Activated CD8-positive, alpha-beta memory T cell treated with anti-CD3 and anti-CD28 coated beads for 1 hour (primary cell): ENCODE data around the gene RBM33.

Experiments used
- DNase-seq, 2 donors: peaks; one replicate each; pipeline ENCODE4 v3.0.0-alpha.2; 2020; ENCODE audit warnings: low read depth in 1 of 2; ENCODE audit errors: extremely low read depth in 1 of 2

The RBM33 gene

DNA sequence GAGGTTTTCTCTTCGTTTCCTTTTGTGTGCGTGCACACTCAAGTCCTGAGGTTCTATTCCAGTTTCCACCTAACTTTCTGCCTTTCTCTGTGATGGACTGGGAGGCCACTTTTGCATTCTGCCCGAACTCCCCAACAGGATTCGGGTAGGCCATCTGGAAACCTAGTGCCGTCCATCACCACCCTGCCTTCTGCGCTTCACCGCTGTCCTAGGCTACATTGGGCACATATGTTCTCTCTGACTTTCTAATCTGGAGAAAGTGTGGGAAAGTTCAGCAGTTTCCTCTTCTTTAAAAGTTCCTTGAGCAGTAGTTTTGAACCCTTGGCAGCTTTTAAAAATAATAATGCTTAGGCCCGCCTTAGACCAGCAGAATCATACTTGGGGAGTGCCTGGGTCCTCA lies 121.0 kb downstream of the RBM33 start:
- no peak for DNase-seq

DNA sequence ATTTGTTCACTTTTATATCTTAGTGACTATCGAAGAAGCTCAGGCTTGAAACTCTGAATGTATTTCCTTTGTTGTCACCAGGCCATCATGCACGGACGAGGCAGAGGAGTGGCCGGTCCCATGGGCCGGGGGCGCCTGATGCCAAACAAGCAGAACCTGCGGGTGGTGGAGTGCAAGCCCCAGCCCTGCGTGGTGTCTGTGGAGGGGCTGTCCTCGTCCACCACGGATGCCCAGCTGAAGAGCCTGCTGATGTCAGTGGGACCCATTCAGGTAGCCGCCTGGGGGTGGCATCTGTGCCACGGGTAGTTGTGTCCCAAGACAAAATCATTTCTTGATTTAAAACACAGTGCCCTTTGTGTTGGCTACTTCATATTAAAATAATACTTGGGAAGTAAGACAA lies 121.9 kb downstream of the RBM33 start:
- no peak for DNase-seq

- DNase-seq = no peak
Measured at GRCh38 chr7:155766966-155767916, 122.8 kb downstream of the RBM33 start.

DNA sequence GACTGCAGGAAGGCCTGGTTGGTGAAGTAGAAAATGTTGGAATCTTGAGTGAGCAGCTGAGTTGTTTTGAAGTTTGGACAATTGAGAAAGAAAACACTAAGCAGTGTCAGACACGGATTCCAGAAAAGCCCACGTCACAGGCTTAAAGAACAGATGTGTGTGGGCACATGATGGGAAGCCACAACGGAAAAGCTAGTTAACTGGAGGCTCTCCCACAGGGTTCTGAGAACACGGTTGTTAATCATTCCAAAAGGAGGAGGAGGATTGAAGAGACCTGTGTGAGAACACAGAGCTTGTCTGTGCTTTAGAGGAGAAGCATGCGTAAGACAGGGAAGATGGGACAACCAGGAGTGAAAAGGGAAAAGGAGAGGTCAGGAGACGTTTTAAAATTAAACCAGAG lies 125.2 kb downstream of the RBM33 start:
- DNase-seq = no peak

DNA sequence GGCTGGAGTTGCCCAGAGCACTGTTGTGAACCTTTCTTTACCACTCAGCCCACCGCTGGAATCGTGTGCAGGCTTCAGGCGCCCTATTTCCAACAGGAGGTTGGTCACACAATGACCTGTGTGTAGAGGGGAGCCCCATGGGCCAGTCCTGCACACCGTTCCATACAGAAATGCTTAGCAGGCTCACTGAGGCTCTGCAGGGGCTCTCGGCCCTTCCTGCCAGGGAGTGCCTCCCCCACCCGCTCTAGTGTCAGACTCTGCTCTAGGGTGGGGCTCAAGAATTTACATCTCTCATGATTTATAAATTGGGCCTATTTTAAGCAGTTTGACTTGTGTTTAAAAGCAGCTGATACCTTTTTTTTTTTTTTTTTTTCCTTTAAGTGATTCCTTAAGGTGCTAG lies 125.8 kb downstream of the RBM33 start:
- no peak for DNase-seq

GRCh38 chr7:155773531-155773930 lies 129.1 kb downstream of the RBM33 start:
- no peak for DNase-seq

- DNase-seq = no peak
Measured at GRCh38 chr7:155774947-155775346, 130.5 kb downstream of the RBM33 start.

DNA sequence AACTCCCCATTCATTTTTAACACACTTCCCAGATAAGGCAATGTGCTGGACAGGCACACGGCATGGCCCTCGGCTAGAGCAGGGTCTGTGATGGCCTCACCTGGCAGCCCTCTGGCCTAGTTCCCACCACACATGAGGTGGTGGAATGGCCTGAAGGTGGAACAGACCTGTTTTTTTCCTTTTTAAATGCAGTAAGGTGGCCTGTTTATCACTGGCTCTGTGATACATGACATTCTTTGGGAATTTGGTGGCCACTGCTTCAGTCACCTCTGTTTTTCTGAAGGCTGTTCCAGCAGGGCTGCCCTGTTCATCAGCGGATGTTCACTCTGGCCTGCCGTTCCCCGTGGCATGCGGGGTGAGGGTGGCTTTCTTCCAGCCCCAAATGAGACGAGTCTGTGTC lies 131.2 kb downstream of the RBM33 start:
- no peak for DNase-seq

DNA sequence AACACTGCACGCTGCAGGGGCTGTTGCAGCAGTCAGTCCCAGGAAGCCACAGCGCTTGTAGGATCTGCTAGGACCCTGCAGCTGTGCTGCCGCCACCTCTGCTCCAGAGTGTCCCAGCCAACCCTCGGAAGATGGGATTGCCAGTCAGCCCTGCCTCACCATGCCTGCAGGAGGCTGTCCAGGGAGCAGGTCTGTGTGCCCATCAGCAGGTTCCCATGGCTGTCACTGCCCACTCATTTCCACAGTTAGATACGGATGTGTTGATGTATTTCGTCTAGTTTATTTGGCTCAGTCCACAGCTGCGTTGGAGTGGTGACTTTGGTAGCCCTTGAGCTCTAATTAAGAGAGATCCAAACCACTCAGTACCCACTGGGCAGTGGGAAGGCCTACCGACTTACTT lies 132.1 kb downstream of the RBM33 start:
- no peak for DNase-seq

- DNase-seq = no peak
Measured at GRCh38 chr7:155778349-155778748, 133.9 kb downstream of the RBM33 start.

DNA sequence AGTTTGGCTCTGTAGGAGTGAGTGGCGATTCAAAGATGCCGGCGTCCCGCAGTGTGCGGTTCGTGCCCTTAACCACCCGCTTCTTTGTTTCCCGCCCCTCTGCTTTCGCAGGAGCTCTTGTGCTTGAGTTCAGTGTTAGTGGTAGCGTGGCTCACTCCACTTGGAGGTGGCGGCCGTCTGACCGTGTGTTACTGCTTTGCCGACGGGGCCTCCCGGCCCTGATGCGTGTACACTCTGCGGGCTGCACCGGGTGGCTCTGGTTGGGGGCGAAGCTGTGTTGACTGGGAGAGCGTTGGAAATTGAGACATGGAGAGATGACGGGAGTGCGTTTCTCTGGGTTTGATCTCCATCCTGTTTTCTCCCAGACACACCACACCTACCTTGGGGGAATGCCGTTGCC lies 136.4 kb downstream of the RBM33 start:
- no peak for DNase-seq

GRCh38 chr7:155781433-155781832 lies 137.0 kb downstream of the RBM33 start:
- DNase-seq = no peak

GRCh38 chr7:155782466-155782865 lies 138.0 kb downstream of the RBM33 start:
- DNase-seq = no peak

DNA sequence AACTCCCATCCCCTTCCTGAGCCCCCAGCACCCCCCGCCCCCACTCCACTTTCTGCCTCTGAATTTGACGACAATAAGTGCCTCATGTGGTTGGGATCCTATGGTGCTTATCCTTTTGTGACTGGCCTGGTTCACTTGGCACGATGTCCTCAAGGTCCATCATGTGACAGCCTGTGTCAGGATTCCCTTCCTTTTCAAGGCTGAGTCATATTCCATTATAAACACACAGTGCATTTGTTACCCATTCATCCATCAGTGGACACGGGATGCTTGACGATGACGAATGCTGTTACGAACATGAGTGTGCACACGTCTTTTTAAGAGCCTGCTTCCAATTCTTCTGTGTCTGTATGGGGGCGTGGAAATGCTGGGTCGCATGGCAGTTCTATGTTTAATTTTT lies 141.1 kb downstream of the RBM33 start:
- no peak for DNase-seq

DNA sequence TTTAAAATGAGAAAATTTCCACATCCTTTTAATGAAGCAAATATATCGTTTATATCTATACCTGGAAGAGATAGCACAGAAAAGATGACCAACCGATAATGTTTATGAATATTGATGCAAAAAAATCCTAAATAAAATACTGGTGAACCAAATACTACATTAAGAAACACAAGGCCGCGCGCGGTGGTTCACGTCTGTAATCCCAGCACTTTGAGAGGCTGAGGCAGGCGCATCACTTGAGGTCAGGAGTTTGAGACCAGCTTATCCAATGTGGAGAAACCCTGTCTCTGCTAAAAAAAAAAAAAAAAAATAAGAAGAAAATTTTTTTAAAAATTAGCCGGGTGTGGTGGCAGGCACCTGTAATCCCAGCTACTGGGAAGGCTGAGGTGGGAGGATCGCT lies 142.0 kb downstream of the RBM33 start:
- no peak for DNase-seq

GRCh38 chr7:155787171-155787851 lies 142.8 kb downstream of the RBM33 start:
- DNase-seq = no peak

GRCh38 chr7:155788616-155789000 lies 144.1 kb downstream of the RBM33 start:
- DNase-seq = no peak

DNA sequence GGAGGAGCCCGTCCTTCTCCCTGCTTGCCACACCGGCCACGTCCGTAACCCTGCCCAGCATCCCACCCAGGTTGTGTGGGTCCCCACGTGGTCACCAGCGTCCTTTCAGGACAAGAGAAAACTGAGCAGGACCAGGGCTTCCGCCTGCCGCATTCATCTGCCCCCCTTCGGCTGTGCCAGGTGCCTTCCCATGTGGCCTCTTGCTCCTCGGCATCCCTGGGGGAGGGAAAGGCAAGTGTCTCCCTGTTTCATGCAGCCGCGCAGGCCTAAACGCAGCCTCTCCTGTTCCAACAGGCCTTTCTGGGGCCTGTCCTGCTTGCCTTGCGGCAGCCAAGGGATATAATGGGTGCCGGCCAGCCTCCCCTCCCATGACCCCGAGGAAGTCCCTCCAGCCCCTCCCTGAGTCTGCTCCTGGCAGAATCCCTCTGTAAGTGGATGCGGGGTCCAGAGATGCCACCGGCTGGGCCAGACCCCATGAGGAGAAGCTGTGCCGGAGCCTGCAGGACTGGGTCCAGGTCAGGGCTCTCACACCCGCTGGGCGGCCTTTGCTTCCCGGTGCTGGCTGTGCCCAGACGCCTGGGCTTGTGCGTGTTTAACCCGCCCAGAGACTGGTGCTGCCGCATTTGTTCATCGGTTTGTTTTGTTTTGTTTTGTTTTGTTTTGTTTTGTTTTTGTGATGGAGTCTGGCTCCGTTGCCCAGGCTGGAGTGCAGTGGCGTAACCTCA lies 144.7 kb downstream of the RBM33 start:
- DNase-seq = no peak

DNA sequence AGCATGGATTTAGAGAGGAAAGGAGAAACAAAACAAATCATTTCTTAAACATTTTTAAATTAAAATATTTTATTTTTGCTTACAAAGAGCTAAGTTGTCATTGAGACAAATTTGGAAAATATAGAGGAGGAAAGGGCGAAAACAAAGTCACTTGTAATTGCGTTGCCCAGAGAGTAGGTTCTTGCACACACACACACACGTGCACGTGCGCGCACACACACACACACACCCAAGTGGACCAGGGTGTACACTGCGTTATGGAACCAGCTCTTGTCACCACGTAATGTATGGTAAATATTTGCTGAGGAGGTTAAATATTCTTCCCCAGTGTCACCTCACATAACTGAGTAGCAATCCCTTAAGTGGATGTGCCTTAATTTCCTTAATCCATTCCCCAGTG lies 146.2 kb downstream of the RBM33 start:
- DNase-seq = no peak

DNA sequence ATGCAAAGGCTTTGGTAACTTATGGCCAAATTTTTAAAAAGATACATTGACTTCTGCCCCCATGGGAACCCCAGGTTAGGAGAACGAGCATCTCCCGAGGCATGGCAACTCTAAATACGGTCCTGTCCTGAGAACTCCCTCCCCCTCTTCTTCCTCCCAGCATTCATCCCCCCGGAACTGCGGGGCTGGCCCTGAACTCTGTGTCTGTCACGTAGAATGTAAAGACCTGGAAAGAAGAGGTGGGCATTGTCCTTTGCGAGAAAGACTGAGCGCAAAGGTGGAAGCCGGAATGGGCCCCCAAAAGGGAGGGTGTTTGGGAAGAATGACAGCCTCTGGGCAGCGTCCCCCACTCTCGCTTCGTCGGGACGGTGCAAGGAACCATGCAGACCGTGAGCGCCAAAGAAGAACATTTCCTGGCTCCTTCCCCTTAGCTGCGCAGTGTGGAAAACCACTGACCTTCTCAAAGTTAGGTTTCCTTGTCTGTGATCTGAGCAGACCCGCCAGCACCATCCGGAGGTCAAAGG lies 146.8 kb downstream of the RBM33 start:
- DNase-seq = no peak

DNA sequence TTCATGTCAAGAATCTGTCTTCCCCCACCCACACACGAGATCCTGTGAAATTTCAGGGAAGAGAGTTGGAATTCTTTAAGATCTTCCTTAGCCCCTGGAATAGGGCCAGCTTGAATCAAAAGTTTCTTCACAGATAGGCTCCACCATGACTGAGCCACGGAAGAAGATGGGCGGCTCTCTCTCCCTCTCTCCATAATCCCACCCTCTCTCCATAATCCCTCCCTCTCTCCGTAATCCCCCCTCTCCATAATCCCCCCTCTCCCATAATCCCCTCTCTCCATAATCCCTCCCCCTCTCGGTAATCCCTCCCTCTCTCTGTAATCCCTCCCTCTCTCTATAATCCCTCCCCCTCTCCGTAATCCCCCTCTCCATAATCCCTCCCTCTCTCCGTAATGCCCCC lies 147.4 kb downstream of the RBM33 start:
- no peak for DNase-seq
